Pancreas (tissue), 10 donors: ENCODE measurements around the gene PLCXD3. TPM values are rescaled to one million over a fixed set of nuclear protein-coding genes. Genes with fewer than 3 reads are reported as not detected.

Experiments
- ATAC-seq, 4 donors: fragments of 200-7000 bp; cut with Tn5 transposase; one replicate each; pipeline versions ENCODE4 v1.8.0 to v1.9.1; 2020; ENCODE audit warnings: mild to moderate bottlenecking in 4 of 4, moderate library complexity in 4 of 4
- DNase-seq, 6 donors: peaks; one replicate each; pipeline ENCODE4 v3.0.0-alpha.2; 2020
- FAIRE-seq: peaks from 2 replicates; lab custom pipeline; 2012; peaks lifted over from hg19 to GRCh38; lab: Jason Lieb, UNC
- H3K27ac ChIP-seq, 4 donors: fragments of 200-600 bp; sonication (generic); 1 replicate in 3 of 4; 2 replicates in 1 of 4; pipeline versions ENCODE4 v1.5.0 to v1.8.0; 2020
- H3K27me3 ChIP-seq, 4 donors: fragments of 200-600 bp; one replicate each; pipeline ENCODE4 v1.8.0; 2021
- H3K36me3 ChIP-seq, 3 donors: fragments of 200-600 bp; sonication (generic) in 1 of 3; one replicate each; pipeline versions ENCODE4 v1.5.0 to v1.8.0; 2020 to 2021
- H3K4me1 ChIP-seq, 3 donors: fragments of 200-600 bp; one replicate each; pipeline ENCODE4 v1.8.0; 2021
- H3K4me3 ChIP-seq, 4 donors: fragments of 200-600 bp; sonication (generic) in 2 of 4; one replicate each; pipeline versions ENCODE4 v1.5.0 to v1.8.0; 2020 to 2021
- H3K9me3 ChIP-seq, 4 donors: fragments of 200-600 bp; one replicate each; pipeline ENCODE4 v1.8.0; 2021
- WGBS, 2 donors: extraction: QIAGEN DNeasy Blood & Tissue Kit; methylation state at CpG; one replicate each; pipeline ENCODE4 v1.1.7; 2013; 5-methylcytosine and 5-hydroxymethylcytosine counted together
- intact Hi-C, 3 donors: fragments of 100-400 bp; cut with DNase I; formaldehyde crosslinking; loops; one replicate each; pipeline versions ENCODE4 v1.11.1 to v1.14.2; 2022
- polyA plus RNA-seq, 2 donors: library from polyadenylated mRNA; stranded (reverse); fragments of 200-250 nt; gene quantifications; one replicate each; pipeline ENCODE4 v1.2.3, GENCODE V29; 2013
- total RNA-seq, 6 donors: library from RNA; stranded (reverse); fragmentation: NEBNext Ultra II Directional in 4 of 6; extraction: Animal tissue kit (Norgen Biotek cat#: 25700) in 4 of 6; gene quantifications; one replicate each; pipeline versions ENCODE4 v1.2.1 to v1.2.4, GENCODE V29; 2021 to 2023
- TF ChIP-seq, protein P1 (sequence below), 4 donors: fragments of 200-600 bp; sonication (generic) in 3 of 4; IDR thresholded peaks; one replicate each; pipeline versions ENCODE4 v1.5.0 to v1.8.0; 2021; ENCODE audit warnings: antibody characterized with exemption in 4 of 4
- donor health status: healthy with polysubstance abuse.
- donor health status: DM: no; HTN: no; CAD: no; lungs with moderate emphysema.
- donor health status: DM: no; HTN: no; CAD: no.
- donor health status: control.
- donor health status: control.
- donor health status: Bipolar disorder and iron deficiency.
- donor health status: DM: yes; HTN: yes; CAD: no.
- donor health status: DM: no; HTN: no; CAD: no.
- donor health status: DM: no; HTN: no; CAD: no.
- donor health status: DM: yes; HTN: yes; CAD: no.

PLCXD3 gene
- total and polyA plus RNA-seq, 8 donors = 0.79 to 14.2 (median 3.0) TPM

GRCh38 chr5:41433552-41434181 lies 76.7 kb downstream of the PLCXD3 start:
- peak; percentile 29 to 53 (median 35) for ATAC-seq
- intact Hi-C loops = no loop called here
- peak overlapping the region; percentile 41 to 68 (median 48) for H3K27ac ChIP-seq
- H3K4me3 ChIP-seq = no peak overlapping the region
- FAIRE-seq = no peak
- no peaks in the 10 kb centered on the region for H3K36me3 ChIP-seq
- 73 to 80% methylated on average over 4 of the region's 4 CpGs for WGBS, 2 donors
- H3K27me3 ChIP-seq = no peaks in the 10 kb centered on the region
- TF ChIP-seq, protein P1, sequence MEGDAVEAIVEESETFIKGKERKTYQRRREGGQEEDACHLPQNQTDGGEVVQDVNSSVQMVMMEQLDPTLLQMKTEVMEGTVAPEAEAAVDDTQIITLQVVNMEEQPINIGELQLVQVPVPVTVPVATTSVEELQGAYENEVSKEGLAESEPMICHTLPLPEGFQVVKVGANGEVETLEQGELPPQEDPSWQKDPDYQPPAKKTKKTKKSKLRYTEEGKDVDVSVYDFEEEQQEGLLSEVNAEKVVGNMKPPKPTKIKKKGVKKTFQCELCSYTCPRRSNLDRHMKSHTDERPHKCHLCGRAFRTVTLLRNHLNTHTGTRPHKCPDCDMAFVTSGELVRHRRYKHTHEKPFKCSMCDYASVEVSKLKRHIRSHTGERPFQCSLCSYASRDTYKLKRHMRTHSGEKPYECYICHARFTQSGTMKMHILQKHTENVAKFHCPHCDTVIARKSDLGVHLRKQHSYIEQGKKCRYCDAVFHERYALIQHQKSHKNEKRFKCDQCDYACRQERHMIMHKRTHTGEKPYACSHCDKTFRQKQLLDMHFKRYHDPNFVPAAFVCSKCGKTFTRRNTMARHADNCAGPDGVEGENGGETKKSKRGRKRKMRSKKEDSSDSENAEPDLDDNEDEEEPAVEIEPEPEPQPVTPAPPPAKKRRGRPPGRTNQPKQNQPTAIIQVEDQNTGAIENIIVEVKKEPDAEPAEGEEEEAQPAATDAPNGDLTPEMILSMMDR (IDR thresholded peaks at IDR 0.05) = no peak
- H3K4me1 ChIP-seq = peaks cover 15 to 19% (median 19%) of the 10 kb centered on the region in 3 donors
- DNase-seq = no peak
- H3K9me3 ChIP-seq = no peaks in the 10 kb centered on the region

GRCh38 chr5:41432481-41433253 lies 77.7 kb downstream of the PLCXD3 start:
- Histone ChIP-seq H3K36me3 (no peaks in the 10 kb centered on the region), H3K27me3 (no peaks in the 10 kb centered on the region), H3K9me3 (no peaks in the 10 kb centered on the region), H3K4me1 (peaks cover 15 to 19% (median 19%) of the 10 kb centered on the region in 3 donors), H3K27ac (peak overlapping the region; percentile 41 to 68 (median 48)), H3K4me3 (no peak overlapping the region)
- FAIRE-seq (no peak), DNase-seq (peak; percentile 55 to 79 (median 74)), ATAC-seq (peak; percentile 92 to 94 (median 93))
- TF ChIP-seq, protein P1 (IDR thresholded peaks at IDR 0.05) = no peak
- intact Hi-C loops = no loop called here
- WGBS, 2 donors = 20 to 21% methylated on average over 5 of the region's 5 CpGs

DNA sequence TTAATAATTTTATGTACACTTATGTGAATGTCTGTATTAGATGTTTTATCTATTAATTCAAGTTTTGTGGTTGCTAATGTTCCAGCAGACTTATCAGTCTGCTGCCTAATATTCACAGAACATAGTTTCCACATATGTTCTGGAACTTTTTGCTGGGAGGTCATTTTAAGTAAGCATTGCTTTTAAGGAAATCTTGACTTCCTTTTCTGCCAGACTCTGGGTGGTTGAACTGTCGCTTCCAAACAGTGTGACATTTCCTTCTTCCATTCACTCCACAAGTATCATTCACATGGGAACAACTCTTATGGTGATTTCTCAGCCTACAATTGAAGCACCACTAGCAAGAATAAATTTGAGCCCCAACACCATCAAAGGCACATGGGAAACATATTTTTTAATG lies 82.9 kb downstream of the PLCXD3 start:
- H3K27ac ChIP-seq = no peak overlapping the region
- no peak for FAIRE-seq
- intact Hi-C loops = no loop called here
- TF ChIP-seq, protein P1 (IDR thresholded peaks at IDR 0.05) = no peak
- no peak overlapping the region for H3K4me3 ChIP-seq
- DNase-seq = no peak
- peaks cover 5 to 10% (median 6%) of the 10 kb centered on the region in 3 donors for H3K4me1 ChIP-seq
- no peaks in the 10 kb centered on the region for H3K27me3 ChIP-seq
- no peaks in the 10 kb centered on the region for H3K36me3 ChIP-seq
- ATAC-seq = no peak
- no peaks in the 10 kb centered on the region for H3K9me3 ChIP-seq
- WGBS, 2 donors = 84 to 94% methylated on average over 1 of the region's 1 CpG

- ATAC-seq (no peak), FAIRE-seq (no peak), DNase-seq (no peak)
- no peaks in the 10 kb centered on the region for H3K9me3 ChIP-seq
- intact Hi-C loops = no loop called here
- no peaks in the 10 kb centered on the region for H3K36me3 ChIP-seq
- TF ChIP-seq, protein P1 (IDR thresholded peaks at IDR 0.05) = no peak
- H3K27ac ChIP-seq = no peak overlapping the region
- no peaks in the 10 kb centered on the region for H3K27me3 ChIP-seq
- 53 to 57% methylated on average over 3 of the region's 3 CpGs for whole genome bisulfite sequencing, 2 donors
- no peak overlapping the region for H3K4me3 ChIP-seq
- H3K4me1 ChIP-seq = no peaks in the 10 kb centered on the region
Observed at GRCh38 chr5:41425736-41426135, 84.7 kb downstream of the PLCXD3 start.
